Nephron progenitor cell (in vitro differentiated cells): Measurements from ENCODE around the gene RRAS.
A peak's percentile ranks its signal among the peaks of the same experiment; 100 is the strongest.

Source experiments
- DNase-seq: peaks from one replicate; pipeline ENCODE4 v3.0.0; 2021
- H3K27ac Mint-ChIP-seq: 2 replicates; pipeline ENCODE4 v1.8.0; 2021; ENCODE audit warnings: mild to moderate bottlenecking, moderate library complexity, mixed read lengths
- H3K27me3 Mint-ChIP-seq: 2 replicates; pipeline ENCODE4 v1.8.0; 2021; ENCODE audit warnings: mild to moderate bottlenecking, low read depth, mixed read lengths; ENCODE audit not compliant: poor library complexity
- H3K36me3 Mint-ChIP-seq: 2 replicates; pipeline ENCODE4 v1.8.0; 2021; ENCODE audit warnings: low read depth, mixed read lengths
- H3K4me1 Mint-ChIP-seq: 2 replicates; pipeline ENCODE4 v1.8.0; 2021; ENCODE audit warnings: mixed read lengths
- H3K4me3 Mint-ChIP-seq: 2 replicates; pipeline ENCODE4 v1.8.0; 2021; ENCODE audit warnings: mild to moderate bottlenecking, moderate library complexity, mixed read lengths
- H3K9me3 Mint-ChIP-seq: 2 replicates; pipeline ENCODE4 v1.8.0; 2021; ENCODE audit warnings: mild to moderate bottlenecking, moderate library complexity, mixed read lengths
- TF ChIP-seq, protein P1 (sequence below): fragments of 200-600 bp; sonication (generic); IDR thresholded peaks from 2 replicates; pipeline ENCODE4 v1.5.0; 2021; ENCODE audit warnings: antibody characterized with exemption

Gene RRAS

DNA sequence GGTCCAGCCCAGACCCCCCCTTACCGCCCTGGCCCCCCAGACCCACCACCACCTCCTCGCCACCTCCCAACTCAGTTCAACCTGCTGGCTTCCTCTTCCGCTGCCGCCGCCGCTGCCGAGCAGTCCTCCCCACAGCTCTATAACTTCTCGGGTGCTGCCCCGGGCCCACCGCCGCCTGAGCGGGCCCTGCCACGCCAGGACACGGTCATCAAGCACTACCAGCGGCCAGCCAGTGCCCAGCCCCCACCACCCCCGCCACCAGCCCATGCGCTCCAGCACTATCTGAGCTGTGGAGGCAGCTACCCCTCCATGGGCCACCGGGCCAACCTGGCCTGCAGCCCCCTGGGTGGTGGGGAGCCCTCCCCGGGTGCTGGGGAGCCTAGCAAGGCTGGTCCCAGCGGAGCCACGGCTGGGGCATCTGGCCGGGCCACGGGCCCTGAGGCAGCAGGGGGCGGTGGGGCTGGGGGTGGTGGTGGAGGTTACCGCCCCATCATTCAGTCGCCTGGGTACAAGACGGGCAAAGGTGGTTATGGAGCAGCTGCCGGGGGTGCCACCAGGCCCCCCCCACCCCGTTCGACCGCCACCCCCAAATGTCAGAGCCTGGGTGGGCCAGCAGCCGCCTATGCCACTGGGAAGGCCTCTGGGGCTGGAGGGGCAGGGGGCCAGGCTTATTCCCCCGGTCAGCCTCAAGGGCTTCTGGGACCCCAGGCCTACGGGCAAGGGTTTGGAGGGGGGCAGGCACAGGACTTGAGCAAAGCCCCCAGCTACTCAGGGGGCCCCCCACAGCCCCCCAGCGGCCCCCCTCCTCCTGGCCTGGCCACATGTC, 44.7 kb downstream of the RRAS start:
- Mint-ChIP-seq H3K4me1 (peaks cover 22% of the 10 kb centered on the region), H3K27ac (no peak overlapping the region), H3K4me3 (no peak overlapping the region), H3K36me3 (peaks cover 19% of the 10 kb centered on the region), H3K9me3 (no peaks in the 10 kb centered on the region), H3K27me3 (peaks cover 3% of the 10 kb centered on the region)
- no peak for DNase-seq
- TF ChIP-seq, protein P1, sequence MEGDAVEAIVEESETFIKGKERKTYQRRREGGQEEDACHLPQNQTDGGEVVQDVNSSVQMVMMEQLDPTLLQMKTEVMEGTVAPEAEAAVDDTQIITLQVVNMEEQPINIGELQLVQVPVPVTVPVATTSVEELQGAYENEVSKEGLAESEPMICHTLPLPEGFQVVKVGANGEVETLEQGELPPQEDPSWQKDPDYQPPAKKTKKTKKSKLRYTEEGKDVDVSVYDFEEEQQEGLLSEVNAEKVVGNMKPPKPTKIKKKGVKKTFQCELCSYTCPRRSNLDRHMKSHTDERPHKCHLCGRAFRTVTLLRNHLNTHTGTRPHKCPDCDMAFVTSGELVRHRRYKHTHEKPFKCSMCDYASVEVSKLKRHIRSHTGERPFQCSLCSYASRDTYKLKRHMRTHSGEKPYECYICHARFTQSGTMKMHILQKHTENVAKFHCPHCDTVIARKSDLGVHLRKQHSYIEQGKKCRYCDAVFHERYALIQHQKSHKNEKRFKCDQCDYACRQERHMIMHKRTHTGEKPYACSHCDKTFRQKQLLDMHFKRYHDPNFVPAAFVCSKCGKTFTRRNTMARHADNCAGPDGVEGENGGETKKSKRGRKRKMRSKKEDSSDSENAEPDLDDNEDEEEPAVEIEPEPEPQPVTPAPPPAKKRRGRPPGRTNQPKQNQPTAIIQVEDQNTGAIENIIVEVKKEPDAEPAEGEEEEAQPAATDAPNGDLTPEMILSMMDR, result no peak

DNA sequence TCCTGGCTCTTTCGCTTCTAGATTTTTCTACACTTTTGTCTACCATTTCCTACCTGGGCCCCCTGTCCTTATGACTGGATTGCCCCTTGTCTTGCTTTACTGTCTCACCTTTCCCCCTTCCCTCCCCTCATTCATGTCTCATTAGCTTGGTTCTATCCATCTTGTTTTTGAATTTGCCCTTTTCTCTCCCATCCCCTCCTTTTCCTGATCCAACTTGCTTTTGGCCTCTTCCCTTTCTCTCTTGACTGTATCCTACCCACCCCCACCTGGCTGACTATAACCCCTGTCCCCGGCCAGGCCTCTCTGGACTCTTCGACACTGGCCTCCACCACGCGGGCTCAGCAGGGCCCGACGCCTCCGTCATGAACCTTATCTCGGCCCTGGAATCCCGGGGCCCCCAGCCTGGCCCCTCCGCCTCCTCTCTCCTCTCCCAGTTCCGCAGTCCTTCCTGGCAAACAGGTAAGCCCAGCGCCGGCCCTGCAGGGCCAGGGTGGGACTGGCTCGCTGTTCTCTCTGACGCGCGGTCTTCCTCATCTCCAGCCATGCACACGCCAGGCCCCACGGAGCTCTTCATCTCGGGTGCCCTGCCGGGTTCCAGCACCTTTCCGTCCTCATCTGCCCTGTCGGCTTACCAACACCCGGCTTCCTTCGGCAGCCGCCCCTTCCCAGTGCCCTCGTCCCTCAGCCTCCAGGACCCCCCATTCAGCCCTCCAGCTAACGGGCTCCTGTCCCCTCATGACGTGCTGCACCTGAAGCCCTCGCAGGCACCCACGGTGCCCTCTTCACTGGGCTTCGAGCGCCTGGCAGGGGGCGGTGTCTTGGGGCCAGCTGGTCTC, 45.6 kb downstream of the RRAS start:
- TF ChIP-seq, protein P1, result no peak
- Mint-ChIP-seq H3K27ac (no peak overlapping the region), H3K27me3 (peaks cover 3% of the 10 kb centered on the region), H3K4me1 (peaks cover 27% of the 10 kb centered on the region), H3K4me3 (peak overlapping the region; percentile 90), H3K36me3 (peaks cover 14% of the 10 kb centered on the region), H3K9me3 (no peaks in the 10 kb centered on the region)
- DNase-seq, result no peak

DNA sequence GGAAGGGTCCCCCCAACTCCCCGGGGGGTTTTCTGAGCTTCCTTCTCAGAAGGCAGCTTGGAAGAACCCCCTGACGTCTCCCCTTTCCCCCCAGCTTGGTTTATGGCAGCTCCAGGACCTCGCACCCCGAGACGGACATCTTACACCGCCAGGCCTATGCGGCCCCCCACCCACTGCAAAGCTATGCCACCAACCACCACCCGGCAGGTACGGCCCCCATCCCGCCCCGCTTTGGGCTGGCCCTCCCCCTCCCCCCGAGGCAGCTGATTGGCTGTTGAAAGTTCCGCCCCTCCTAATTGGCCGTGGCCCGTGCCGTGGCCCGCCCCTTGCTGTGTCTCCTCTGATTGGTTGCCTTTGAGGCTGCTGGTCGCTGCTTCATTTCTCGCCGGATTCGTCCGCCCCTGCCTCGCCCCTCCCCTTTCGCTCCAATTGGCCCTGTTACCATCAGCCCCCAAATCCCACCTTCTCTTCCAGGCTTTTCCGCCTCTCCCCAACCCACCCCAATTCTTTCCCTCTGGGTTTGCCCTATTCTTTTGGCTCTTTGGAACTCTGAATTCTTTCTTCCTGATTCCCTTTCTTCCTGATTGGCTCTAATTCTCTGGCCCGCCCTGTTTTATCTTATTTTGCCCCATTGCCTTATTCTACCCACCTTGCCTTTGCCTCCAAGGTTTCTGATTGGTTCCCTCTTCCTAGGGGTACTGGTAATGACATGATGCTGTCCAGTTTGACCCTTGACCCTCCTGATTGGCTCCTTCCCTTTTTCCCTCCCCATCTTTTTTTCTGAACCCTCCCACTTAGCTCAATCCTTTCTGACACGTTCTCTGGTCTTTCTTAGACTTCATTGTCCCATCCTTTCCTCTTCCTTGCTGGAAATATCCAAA, 46.5 kb downstream of the RRAS start:
- H3K4me3 Mint-ChIP-seq, result peak overlapping the region; percentile 90
- TF ChIP-seq, protein P1, result no peak
- peaks cover 9% of the 10 kb centered on the region for H3K36me3 Mint-ChIP-seq
- H3K27me3 Mint-ChIP-seq, result peaks cover 3% of the 10 kb centered on the region
- peak overlapping the region; percentile 78 for H3K27ac Mint-ChIP-seq
- H3K9me3 Mint-ChIP-seq, result no peaks in the 10 kb centered on the region
- peak; percentile 94 for DNase-seq
- H3K4me1 Mint-ChIP-seq, result peaks cover 33% of the 10 kb centered on the region

DNA sequence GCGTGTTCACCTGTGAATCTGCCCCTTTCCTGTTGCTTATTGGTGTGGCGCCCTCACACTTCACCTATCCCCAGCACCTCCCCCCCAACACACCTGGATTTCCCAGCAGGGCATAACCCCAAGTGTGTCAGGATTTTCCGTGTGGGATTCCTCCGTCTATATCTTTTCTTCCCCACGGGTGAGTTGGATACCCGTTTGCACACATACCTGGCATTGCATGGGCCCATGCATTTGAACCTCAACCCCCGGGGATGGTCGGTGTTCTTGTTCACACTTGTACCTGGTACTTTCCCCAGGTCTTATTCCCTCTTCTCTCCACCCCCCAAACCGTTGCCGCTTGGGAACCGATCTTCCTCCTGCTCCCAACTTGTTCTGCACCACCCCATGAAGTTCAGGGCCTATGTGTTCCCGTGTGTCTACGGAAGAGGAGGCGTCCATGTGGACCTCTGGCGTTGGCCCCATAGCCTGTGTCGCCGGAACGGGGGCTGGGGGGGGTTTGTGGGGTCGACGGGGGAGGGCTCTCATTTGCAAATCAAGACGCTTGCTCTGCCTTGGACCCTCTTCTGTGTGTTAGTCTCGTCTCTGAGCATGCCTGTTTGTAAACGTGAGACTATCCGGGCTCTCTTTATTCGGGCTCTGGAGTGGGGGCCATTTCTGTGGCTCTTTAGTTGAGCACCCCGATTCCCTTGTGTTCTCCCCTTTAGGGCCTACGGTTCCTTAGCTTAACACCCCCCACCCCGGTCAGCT, 47.3 kb downstream of the RRAS start:
- peaks cover 3% of the 10 kb centered on the region for H3K27me3 Mint-ChIP-seq
- H3K27ac Mint-ChIP-seq, result peak overlapping the region; percentile 78
- DNase-seq, result peak; percentile 40
- peak overlapping the region; percentile 90 for H3K4me3 Mint-ChIP-seq
- H3K9me3 Mint-ChIP-seq, result no peaks in the 10 kb centered on the region
- peaks cover 9% of the 10 kb centered on the region for H3K36me3 Mint-ChIP-seq
- H3K4me1 Mint-ChIP-seq, result peaks cover 38% of the 10 kb centered on the region
- TF ChIP-seq, protein P1, result no peak
